Measurements from ENCODE around the gene TGFBR1. TPM values are rescaled to one million over a fixed set of nuclear protein-coding genes. Genes with fewer than 3 reads are reported as not detected.

TGFBR1 gene
- total and polyA plus RNA-seq, 2 donors (not counting 3 experiments of a cell fraction or from before 2014, with no cell fraction given) = 5.8 to 18.6 TPM

- Histone ChIP-seq H3K27ac (ENCODE audit: insufficient read depth, low read depth, low read length) (no peak overlapping the region), H3K9me1 (replicated peaks; ENCODE audit: control insufficient read depth, extremely low read depth, insufficient read depth, low read length) (no peaks in the 10 kb centered on the region), H3K79me2 (ENCODE audit: control insufficient read depth, insufficient read depth, low read length) (no peaks in the 10 kb centered on the region), H3K36me3 (ENCODE audit: control insufficient read depth in 2 of 2, extremely low read depth in 1 of 2, insufficient read depth in 2 of 2, low read length in 2 of 2) (no peaks in the 10 kb centered on the region), H3K4me3 (replicated peaks in 1 of 3; ENCODE audit: insufficient read depth in 1 of 3, low read depth in 1 of 3, low read length in 3 of 3) (no peak overlapping the region), H3K9ac (replicated peaks; ENCODE audit: extremely low read depth, insufficient read depth, low read length) (no peak overlapping the region), H3K4me2 (ENCODE audit: insufficient read depth, low read length) (no peak overlapping the region), H3K9me3 (replicated peaks; ENCODE audit: control insufficient read depth, insufficient read depth, low read length) (no peaks in the 10 kb centered on the region), H3K4me1 (ENCODE audit: control insufficient read depth, extremely low read depth, insufficient read depth, low read length) (no peaks in the 10 kb centered on the region), H3K27me3 (ENCODE audit: control insufficient read depth in 2 of 2, insufficient read depth in 2 of 2, low read length in 2 of 2) (peaks cover 4 to 7% of the 10 kb centered on the region in 2 experiments), H2AFZ (ENCODE audit: low read depth, low read length) (no peak overlapping the region), H4K20me1 (replicated peaks; ENCODE audit: control insufficient read depth, extremely low read depth, insufficient read depth, low read length) (no peaks in the 10 kb centered on the region)
- POLR2A ChIA-PET = no interaction called here
- DNase-seq (ENCODE audit: low read depth, low spot score) (no peak), FAIRE-seq (no peak)
- no TSS peak for BruUV-seq (replicated peaks)
- CTCF ChIA-PET = no interaction called here
- intact Hi-C loops (cut with micrococcal nuclease) (no loop called here), dilution Hi-C loops (cut with MboI; ENCODE audit: extremely low pct_ligation_motif_present, low sequenced_read_pairs) (no loop called here)
- TF ChIP-seq CTCF (IDR thresholded peaks at IDR 0.05; ENCODE audit: extremely low read depth in 1 of 2, insufficient read depth in 1 of 2, low read depth in 1 of 2, low read length in 2 of 2) (no peak), GATA2 (IDR thresholded peaks at IDR 0.05; ENCODE audit: insufficient read depth, insufficient read length, low read depth, low read length) (no peak), MYC (IDR thresholded peaks at IDR 0.05; ENCODE audit: low read depth, low read length) (no peak), POLR2A (IDR thresholded peaks at IDR 0.05; ENCODE audit: low read depth, low read length) (no peak), POLR2AphosphoS5 (IDR thresholded peaks at IDR 0.05; ENCODE audit: insufficient read depth, low read depth, low read length) (no peak), MAX (IDR thresholded peaks at IDR 0.05; ENCODE audit: insufficient read depth, insufficient read length) (no peak), EZH2 (IDR thresholded peaks at IDR 0.05; ENCODE audit: borderline replicate concordance, low read depth, low read length, severe bottlenecking) (no peak), JUN (IDR thresholded peaks at IDR 0.05; ENCODE audit: borderline replicate concordance, insufficient read depth, insufficient read length, low read depth) (no peak), FOS (IDR thresholded peaks at IDR 0.05; ENCODE audit: borderline replicate concordance, insufficient read depth, low read length) (no peak)
These were observed 41.4 kb upstream of the TGFBR1 start for GRCh38 chr9:99063522-99063921.
